Panc1 (cell line): ENCODE measurements around the gene DCTN2. TPM values are rescaled to one million over a fixed set of nuclear protein-coding genes. Genes with fewer than 3 reads are reported as not detected.

ENCODE experiments used
- ATAC-seq: fragments of 200-7000 bp; cut with Tn5 transposase; 2 replicates; pipeline ENCODE4 v1.9.1; 2020; ENCODE audit warnings: mild to moderate bottlenecking, moderate library complexity
- BruUV-seq: library from RNA; stranded (reverse); fragments of 400-500 nt; replicated peaks from 2 replicates; lab custom pipeline; 2021; lab: Mats Ljungman, UMichigan
- CTCF ChIA-PET: fragments of 300-600 bp; sonication (Branson Sonifier 250); formaldehyde crosslinking; loops from one replicate; lab custom pipeline; 2022; ENCODE audit warnings: antibody characterized with exemption; lab: Charles Lee
- POLR2A ChIA-PET: fragments of 300-600 bp; sonication (Branson Sonifier 250); formaldehyde crosslinking; loops from one replicate; lab custom pipeline; 2022; ENCODE audit warnings: antibody characterized with exemption; lab: Charles Lee
- DNase-seq: peaks from one replicate; pipeline ENCODE4 v3.0.0-alpha.2; 2010; ENCODE audit warnings: low read depth, low spot score
- H3K27ac ChIP-seq: 2 replicates; pipeline ENCODE4 v1.5.1; 2011; ENCODE audit warnings: mild to moderate bottlenecking, low read length, inconsistent platforms
- H3K27me3 ChIP-seq: fragments of 200-500 bp; sonication (Bioruptor generic); 2 replicates; pipeline ENCODE4 v1.6.0; 2014; ENCODE audit warnings: low read length, inconsistent platforms; ENCODE audit not compliant: control insufficient read depth, insufficient read depth
- H3K36me3 ChIP-seq: fragments of 200-500 bp; sonication (Bioruptor generic); 2 replicates; pipeline ENCODE4 v1.5.1; 2014; ENCODE audit warnings: inconsistent platforms, mild to moderate bottlenecking, low read length, moderate library complexity; ENCODE audit not compliant: control insufficient read depth, insufficient read depth
- H3K4me1 ChIP-seq: 2 replicates; pipeline ENCODE4 v1.5.1; 2011; ENCODE audit warnings: inconsistent platforms, mild to moderate bottlenecking, low read length, moderate library complexity; ENCODE audit not compliant: control insufficient read depth, insufficient read depth
- H3K4me3 ChIP-seq, 2 experiments: 2 replicates each; pipeline ENCODE4 v1.5.1; 2011 to 2012; ENCODE audit warnings: low read depth in 2 of 2, low read length in 2 of 2, mild to moderate bottlenecking in 2 of 2, inconsistent platforms in 1 of 2, moderate library complexity in 1 of 2
- H3K9me3 ChIP-seq: fragments of 200-500 bp; sonication (Bioruptor generic); 2 replicates; pipeline ENCODE4 v1.5.1; 2014; ENCODE audit warnings: low read depth, mild to moderate bottlenecking, inconsistent platforms, low read length, moderate library complexity; ENCODE audit not compliant: control insufficient read depth, insufficient read depth
- CTCF ChIP-seq: fragments of 450-650 bp; IDR thresholded peaks from 2 replicates; pipeline ENCODE4 v1.5.1; 2017; ENCODE audit warnings: mild to moderate bottlenecking
- POLR2AphosphoS5 ChIP-seq: IDR thresholded peaks from 2 replicates; pipeline ENCODE4 v1.6.1; 2012; ENCODE audit warnings: mild to moderate bottlenecking, low read depth, low read length, moderate library complexity
- SIN3A ChIP-seq: IDR thresholded peaks from 2 replicates; pipeline ENCODE4 v1.6.1; 2012; ENCODE audit warnings: low read depth, mild to moderate bottlenecking, low read length, moderate library complexity, borderline replicate concordance; ENCODE audit not compliant: insufficient read depth
- TCF7L2 ChIP-seq: IDR thresholded peaks from 2 replicates; pipeline ENCODE4 v1.6.1; 2011; ENCODE audit warnings: mild to moderate bottlenecking, low read depth, low read length, inconsistent platforms
- in situ Hi-C: cut with HindIII; loops from 2 replicates; pipeline ENCODE4 v1.10.0; 2016; ENCODE audit warnings: low sequenced_read_pairs, low pct_unique_long_range_greater_than_20kb
- intact Hi-C: fragments of 100-400 bp; cut with micrococcal nuclease; formaldehyde crosslinking; loops from one replicate; pipeline ENCODE4 v1.10.0; 2022; ENCODE audit not compliant: unreplicated experiment
- total RNA-seq: library from RNA; stranded (reverse); gene quantifications from one replicate; pipeline ENCODE4 v1.2.1, GENCODE V29; 2021; ENCODE audit not compliant: unreplicated experiment
- TF ChIP-seq, protein P1 (sequence below), 2 experiments: IDR thresholded peaks; 2 replicates each; pipeline ENCODE4 v1.6.1; 2011 to 2012; ENCODE audit warnings: low read depth in 2 of 2, control low read depth in 1 of 2, low read length in 1 of 2, mild to moderate bottlenecking in 1 of 2, moderate library complexity in 1 of 2; ENCODE audit not compliant: insufficient read depth in 1 of 2

DCTN2 gene
- total RNA-seq, 1 experiment from 2014 or later, result 97.6 TPM

DNA sequence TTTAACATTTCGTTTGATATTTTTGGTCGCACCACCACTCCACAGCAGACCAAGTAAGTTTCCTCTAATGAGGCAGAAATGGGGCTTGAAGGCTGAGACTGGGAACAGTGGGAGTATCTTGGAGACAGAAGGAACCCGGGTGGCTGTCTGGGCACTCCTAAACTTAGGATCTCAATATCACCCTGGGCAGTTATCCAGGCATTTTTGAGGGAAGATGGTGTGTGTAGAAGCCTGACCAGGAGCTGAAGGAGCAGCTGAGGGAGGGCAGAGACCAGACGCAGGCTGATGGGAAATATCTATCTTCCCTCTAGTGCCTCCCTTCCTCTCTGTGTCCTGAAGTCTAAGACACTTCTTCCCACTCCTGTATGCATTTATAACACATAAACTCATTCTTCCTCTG, 48.4 kb downstream of the DCTN2 start:
- no TSS peak for BruUV-seq
- POLR2A ChIA-PET, result no interaction called here
- no peak for TF ChIP-seq SIN3A
- TF ChIP-seq CTCF, result no peak
- TF ChIP-seq, protein P1, sequence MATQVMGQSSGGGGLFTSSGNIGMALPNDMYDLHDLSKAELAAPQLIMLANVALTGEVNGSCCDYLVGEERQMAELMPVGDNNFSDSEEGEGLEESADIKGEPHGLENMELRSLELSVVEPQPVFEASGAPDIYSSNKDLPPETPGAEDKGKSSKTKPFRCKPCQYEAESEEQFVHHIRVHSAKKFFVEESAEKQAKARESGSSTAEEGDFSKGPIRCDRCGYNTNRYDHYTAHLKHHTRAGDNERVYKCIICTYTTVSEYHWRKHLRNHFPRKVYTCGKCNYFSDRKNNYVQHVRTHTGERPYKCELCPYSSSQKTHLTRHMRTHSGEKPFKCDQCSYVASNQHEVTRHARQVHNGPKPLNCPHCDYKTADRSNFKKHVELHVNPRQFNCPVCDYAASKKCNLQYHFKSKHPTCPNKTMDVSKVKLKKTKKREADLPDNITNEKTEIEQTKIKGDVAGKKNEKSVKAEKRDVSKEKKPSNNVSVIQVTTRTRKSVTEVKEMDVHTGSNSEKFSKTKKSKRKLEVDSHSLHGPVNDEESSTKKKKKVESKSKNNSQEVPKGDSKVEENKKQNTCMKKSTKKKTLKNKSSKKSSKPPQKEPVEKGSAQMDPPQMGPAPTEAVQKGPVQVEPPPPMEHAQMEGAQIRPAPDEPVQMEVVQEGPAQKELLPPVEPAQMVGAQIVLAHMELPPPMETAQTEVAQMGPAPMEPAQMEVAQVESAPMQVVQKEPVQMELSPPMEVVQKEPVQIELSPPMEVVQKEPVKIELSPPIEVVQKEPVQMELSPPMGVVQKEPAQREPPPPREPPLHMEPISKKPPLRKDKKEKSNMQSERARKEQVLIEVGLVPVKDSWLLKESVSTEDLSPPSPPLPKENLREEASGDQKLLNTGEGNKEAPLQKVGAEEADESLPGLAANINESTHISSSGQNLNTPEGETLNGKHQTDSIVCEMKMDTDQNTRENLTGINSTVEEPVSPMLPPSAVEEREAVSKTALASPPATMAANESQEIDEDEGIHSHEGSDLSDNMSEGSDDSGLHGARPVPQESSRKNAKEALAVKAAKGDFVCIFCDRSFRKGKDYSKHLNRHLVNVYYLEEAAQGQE (IDR thresholded peaks at IDR 0.05; ENCODE audit: insufficient read depth in 1 of 2, low read depth in 2 of 2, low read length in 1 of 2), result no peak
- no peak for TF ChIP-seq TCF7L2
- TF ChIP-seq POLR2AphosphoS5, result no peak
- Histone ChIP-seq H3K4me3 (no peak overlapping the region), H3K27ac (no peak overlapping the region), H3K4me1 (no peaks in the 10 kb centered on the region), H3K36me3 (peaks cover 24% of the 10 kb centered on the region), H3K27me3 (no peaks in the 10 kb centered on the region), H3K9me3 (no peaks in the 10 kb centered on the region)
- CTCF ChIA-PET, result interaction anchor here (0.5 kb wide), 1 partner anchor 97 kb away, joined by 3 read pairs; no protein-coding TSS in a partner anchor
- DNase-seq, result no peak
- intact Hi-C loops, result no loop called here
- no peak for ATAC-seq
- in situ Hi-C loops, result no loop called here

DNA sequence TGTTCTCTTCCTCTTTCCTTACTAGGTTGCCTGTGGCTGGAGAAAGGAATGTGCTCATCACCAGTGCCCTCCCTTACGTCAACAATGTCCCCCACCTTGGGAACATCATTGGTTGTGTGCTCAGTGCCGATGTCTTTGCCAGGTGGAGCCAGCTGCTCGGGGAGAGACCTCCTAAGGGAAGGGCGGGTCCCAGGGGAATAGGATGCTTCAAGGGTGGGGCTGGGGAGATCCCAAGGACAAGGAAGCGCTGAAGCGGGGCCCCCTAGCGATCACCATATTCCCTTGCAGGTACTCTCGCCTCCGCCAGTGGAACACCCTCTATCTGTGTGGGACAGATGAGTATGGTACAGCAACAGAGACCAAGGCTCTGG, 48.9 kb downstream of the DCTN2 start:
- Histone ChIP-seq H3K27me3 (no peaks in the 10 kb centered on the region), H3K4me3 (no peak overlapping the region), H3K9me3 (no peaks in the 10 kb centered on the region), H3K36me3 (peaks cover 24% of the 10 kb centered on the region), H3K4me1 (no peaks in the 10 kb centered on the region), H3K27ac (no peak overlapping the region)
- intact Hi-C loops (no loop called here), in situ Hi-C loops (no loop called here)
- DNase-seq, result no peak
- POLR2A ChIA-PET, result no interaction called here
- CTCF ChIA-PET, result no interaction called here
- BruUV-seq, result no TSS peak
- ATAC-seq, result peak; percentile 49
- no peak for TF ChIP-seq SIN3A
- no peak for TF ChIP-seq TCF7L2
- TF ChIP-seq CTCF, result no peak; the same call in 1 of the 2 replicates
- TF ChIP-seq POLR2AphosphoS5, result no peak
- TF ChIP-seq, protein P1 (IDR thresholded peaks at IDR 0.05; ENCODE audit: insufficient read depth in 1 of 2, low read depth in 2 of 2, low read length in 1 of 2), result no peak
